Lung (tissue), 12 donors: ENCODE data around the gene PAPPA. TPM values are rescaled to one million over a fixed set of nuclear protein-coding genes. Genes with fewer than 3 reads are reported as not detected.

Experiments
- ATAC-seq: fragments of 200-7000 bp; cut with Tn5 transposase; one replicate; pipeline ENCODE4 v1.9.1; 2020; ENCODE audit warnings: moderate number of reproducible peaks; ENCODE audit not compliant: insufficient read depth, low FRiP score
- DNase-seq, 3 donors: peaks; one replicate each; pipeline ENCODE4 v3.0.0-alpha.2; 2013 to 2017
- H3K27ac ChIP-seq, 2 donors: one replicate each; pipeline ENCODE4 v1.5.1; 2013; ENCODE audit warnings: mild to moderate bottlenecking in 2 of 2, moderate library complexity in 2 of 2, control low read depth in 1 of 2, inconsistent platforms in 1 of 2, low read depth in 1 of 2, low read length in 1 of 2
- H3K27me3 ChIP-seq, 3 donors: one replicate each; pipeline ENCODE4 v1.5.1; 2013; ENCODE audit warnings: low read length in 2 of 3; ENCODE audit not compliant: control insufficient read depth in 3 of 3, insufficient read depth in 3 of 3
- H3K36me3 ChIP-seq, 4 donors: one replicate each; pipeline ENCODE4 v1.5.1; 2013; ENCODE audit warnings: low read length in 4 of 4, mild to moderate bottlenecking in 1 of 4, moderate library complexity in 1 of 4; ENCODE audit not compliant: control insufficient read depth in 4 of 4, insufficient read depth in 4 of 4
- H3K4me1 ChIP-seq, 5 donors: one replicate each; pipeline ENCODE4 v1.5.1; 2013; ENCODE audit warnings: low read length in 5 of 5, mild to moderate bottlenecking in 2 of 5, moderate library complexity in 1 of 5; ENCODE audit not compliant: control insufficient read depth in 5 of 5, insufficient read depth in 5 of 5
- H3K4me3 ChIP-seq: one replicate; pipeline ENCODE4 v1.5.1; 2013; ENCODE audit warnings: mild to moderate bottlenecking, control low read depth, moderate library complexity
- H3K9ac ChIP-seq, 2 donors: one replicate each; pipeline ENCODE4 v1.5.1; 2013; ENCODE audit warnings: low read length in 2 of 2, control low read depth in 1 of 2; ENCODE audit not compliant: insufficient read depth in 1 of 2
- H3K9me3 ChIP-seq, 4 donors: one replicate each; pipeline ENCODE4 v1.5.1; 2013; ENCODE audit warnings: low read length in 3 of 4, mild to moderate bottlenecking in 1 of 4, moderate library complexity in 1 of 4; ENCODE audit not compliant: control insufficient read depth in 4 of 4, insufficient read depth in 3 of 4
- WGBS, 2 donors: extraction: QIAGEN DNeasy Blood & Tissue Kit; methylation state at CpG; one replicate each; pipeline ENCODE4 v1.1.7; 2013; 5-methylcytosine and 5-hydroxymethylcytosine counted together
- polyA plus RNA-seq, 2 donors: library from polyadenylated mRNA; stranded (reverse); fragments of 200-250 nt; gene quantifications; one replicate each; pipeline ENCODE4 v1.2.1, GENCODE V29; 2013
- total RNA-seq, 2 donors: library from RNA; depleted of rRNA in 1 of 2; stranded (reverse); fragments of >200 nt in 1 of 2; gene quantifications; one replicate each; pipeline ENCODE4 v1.2.1, GENCODE V29; 2014 to 2021
- TF ChIP-seq, protein P1 (sequence below): IDR thresholded peaks from 2 replicates; pipeline ENCODE4 v1.5.1; 2012; ENCODE audit warnings: mild to moderate bottlenecking; ENCODE audit errors: control extremely low read depth, extremely low read depth
- donor health status: control.
- donor health status: control.
- donor health status: Bipolar disorder and iron deficiency.
- donor health status: healthy.
- donor health status: DM: yes; HTN: yes; CAD: no.

The PAPPA gene
- total and polyA plus RNA-seq, 4 donors: 0.45 to 6.7 (median 3.6) TPM

DNA sequence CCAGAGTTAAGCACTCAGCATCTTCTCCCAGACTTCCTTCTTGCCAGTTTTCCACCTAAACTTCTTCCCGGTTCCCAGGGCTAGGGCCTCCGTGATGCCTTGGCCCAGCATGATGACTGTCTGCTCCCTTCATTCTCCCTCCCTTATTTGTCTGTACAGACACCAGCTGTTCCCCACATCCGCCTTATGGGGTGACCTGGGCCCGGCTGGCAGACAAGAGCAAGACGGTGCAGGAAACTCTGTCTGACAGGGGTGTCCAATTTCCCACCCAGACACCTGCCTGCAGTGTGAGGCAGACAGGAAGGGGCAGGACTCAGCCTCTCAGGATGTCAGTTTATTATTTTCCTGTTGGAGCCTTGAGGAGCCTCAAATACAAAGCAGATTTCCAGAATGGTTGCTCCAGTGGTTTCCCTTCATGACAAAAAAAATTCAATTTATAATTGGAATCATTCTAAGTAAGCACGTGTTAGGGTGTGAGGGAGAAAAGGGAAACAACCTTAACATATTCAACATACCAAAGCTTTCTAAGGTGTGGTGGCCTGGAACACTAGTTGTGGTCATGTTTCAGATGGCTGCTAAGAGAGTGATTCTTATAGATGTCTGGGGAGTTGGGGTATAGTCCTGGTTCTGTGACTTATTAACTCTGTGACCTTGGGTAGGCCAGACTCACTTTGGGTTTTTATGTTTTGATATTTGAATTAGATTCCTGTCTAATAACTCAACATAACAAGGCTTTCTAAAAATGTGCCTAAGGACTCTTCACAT lies 234.5 kb downstream of the PAPPA start:
- ATAC-seq: no peak
- H3K4me3 ChIP-seq: no peak overlapping the region

DNA sequence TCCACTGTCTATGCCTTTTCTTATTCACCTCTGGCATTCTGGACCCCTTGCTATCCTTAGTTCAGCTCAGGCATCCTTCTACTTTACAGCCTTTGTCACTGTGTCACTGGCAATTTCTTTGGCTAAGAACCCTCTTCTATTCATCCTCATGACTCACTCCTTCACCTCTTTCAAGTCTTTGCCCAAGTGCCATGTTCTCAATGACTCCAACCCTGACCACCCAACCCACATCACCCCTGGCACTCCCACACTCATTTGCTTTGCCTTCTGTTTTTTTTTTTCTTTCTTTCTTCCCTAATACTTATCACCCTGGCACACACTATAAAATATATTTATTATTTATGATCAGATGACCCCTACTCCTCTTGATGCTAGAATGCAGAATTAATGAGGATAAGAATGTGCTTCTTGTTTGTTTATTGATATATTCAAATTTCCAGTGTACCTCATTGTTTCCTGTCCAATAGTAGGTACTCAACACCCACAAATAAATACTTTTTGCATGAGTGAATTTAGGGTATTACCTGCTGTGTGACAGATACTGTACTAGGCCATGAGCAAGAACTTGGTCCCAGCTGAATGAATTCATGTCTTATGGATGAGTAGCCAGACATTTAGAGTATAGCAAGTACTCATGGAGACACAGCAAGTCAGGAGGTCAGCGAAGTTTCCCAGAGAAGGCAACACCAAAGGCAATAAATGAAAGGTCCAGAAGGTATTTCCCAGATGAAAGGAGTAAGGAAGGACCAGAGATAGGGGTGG lies 236.1 kb downstream of the PAPPA start:
- 84 to 90% methylated on average over 1 of the region's 1 CpG for WGBS, 2 donors
- ATAC-seq: no peak
- no peak overlapping the region for H3K27ac ChIP-seq

More for the DNA sequence above, 234.5 kb downstream of the PAPPA start:
- H3K9me3 ChIP-seq: peaks cover 0 to 2% (median 0%) of the 10 kb centered on the region in 4 donors
- H3K27me3 ChIP-seq: no peaks in the 10 kb centered on the region
- no peak overlapping the region for H3K9ac ChIP-seq
- no peak for DNase-seq
- WGBS, 2 donors: 56 to 57% methylated on average over 6 of the region's 6 CpGs
- TF ChIP-seq, protein P1, sequence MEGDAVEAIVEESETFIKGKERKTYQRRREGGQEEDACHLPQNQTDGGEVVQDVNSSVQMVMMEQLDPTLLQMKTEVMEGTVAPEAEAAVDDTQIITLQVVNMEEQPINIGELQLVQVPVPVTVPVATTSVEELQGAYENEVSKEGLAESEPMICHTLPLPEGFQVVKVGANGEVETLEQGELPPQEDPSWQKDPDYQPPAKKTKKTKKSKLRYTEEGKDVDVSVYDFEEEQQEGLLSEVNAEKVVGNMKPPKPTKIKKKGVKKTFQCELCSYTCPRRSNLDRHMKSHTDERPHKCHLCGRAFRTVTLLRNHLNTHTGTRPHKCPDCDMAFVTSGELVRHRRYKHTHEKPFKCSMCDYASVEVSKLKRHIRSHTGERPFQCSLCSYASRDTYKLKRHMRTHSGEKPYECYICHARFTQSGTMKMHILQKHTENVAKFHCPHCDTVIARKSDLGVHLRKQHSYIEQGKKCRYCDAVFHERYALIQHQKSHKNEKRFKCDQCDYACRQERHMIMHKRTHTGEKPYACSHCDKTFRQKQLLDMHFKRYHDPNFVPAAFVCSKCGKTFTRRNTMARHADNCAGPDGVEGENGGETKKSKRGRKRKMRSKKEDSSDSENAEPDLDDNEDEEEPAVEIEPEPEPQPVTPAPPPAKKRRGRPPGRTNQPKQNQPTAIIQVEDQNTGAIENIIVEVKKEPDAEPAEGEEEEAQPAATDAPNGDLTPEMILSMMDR: no peak
- H3K27ac ChIP-seq: no peak overlapping the region
- H3K4me1 ChIP-seq: peaks cover 0 to 10% (median 6%) of the 10 kb centered on the region in 5 donors
- peaks cover 0 to 2% (median 0%) of the 10 kb centered on the region in 4 donors for H3K36me3 ChIP-seq

DNA sequence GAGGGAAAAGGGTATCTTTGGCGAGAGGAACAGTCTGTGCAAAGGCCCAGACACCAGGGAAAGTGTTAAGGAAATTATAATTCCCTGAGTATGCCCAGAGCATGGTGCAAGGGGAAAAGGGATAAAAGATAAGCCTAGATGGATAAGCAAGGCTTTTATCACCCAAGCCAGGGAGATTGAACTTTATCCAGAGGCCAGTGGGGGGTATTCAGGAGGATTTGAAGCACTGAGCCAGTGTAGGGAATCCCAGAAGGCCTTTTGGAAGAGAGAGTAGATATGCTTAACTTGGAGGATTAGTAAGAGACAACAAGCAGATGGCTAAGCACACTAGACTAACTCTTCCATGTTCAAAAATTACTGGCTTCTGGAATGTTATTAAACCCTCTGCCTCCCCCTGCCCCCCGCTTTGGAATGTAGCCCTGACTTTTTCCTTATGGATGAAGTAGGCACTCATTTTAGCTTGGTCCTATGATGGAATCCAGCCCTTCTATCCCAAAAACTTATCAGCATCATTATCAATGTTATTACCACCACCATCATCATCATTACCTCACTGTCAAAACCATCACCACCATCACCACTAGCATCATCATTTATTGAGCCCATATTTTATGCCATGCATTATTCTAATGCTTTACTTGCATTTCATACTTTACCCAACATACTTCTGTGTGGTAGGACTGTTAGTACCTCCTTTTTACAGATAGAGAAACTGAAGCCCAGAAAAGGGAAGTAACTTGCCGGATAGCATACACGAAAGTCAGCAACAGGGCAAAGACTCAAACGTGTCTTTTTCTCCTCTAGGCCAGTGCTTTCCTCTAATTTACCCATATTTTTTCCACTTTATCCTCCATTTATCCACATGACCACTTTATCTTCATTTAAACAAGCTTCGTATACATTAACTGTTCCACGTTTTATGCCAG lies 237.0 kb downstream of the PAPPA start:
- H3K27me3 ChIP-seq: no peaks in the 10 kb centered on the region
- DNase-seq (no peak), ATAC-seq (no peak)
- H3K4me1 ChIP-seq: no peaks in the 10 kb centered on the region
- no peak overlapping the region for H3K4me3 ChIP-seq
- H3K36me3 ChIP-seq: peaks cover 0 to 2% (median 0%) of the 10 kb centered on the region in 4 donors
- WGBS, 2 donors: 57 to 77% methylated on average over 7 of the region's 7 CpGs
- H3K9me3 ChIP-seq: peaks cover 0 to 2% (median 0%) of the 10 kb centered on the region in 4 donors
- H3K9ac ChIP-seq: no peak overlapping the region
- TF ChIP-seq, protein P1: no peak
- no peak overlapping the region for H3K27ac ChIP-seq

More for the DNA sequence above, 236.1 kb downstream of the PAPPA start:
- Histone ChIP-seq H3K9ac (no peak overlapping the region), H3K4me1 (no peaks in the 10 kb centered on the region), H3K4me3 (no peak overlapping the region), H3K9me3 (peaks cover 0 to 2% (median 0%) of the 10 kb centered on the region in 4 donors), H3K27me3 (no peaks in the 10 kb centered on the region), H3K36me3 (peaks cover 0 to 2% (median 0%) of the 10 kb centered on the region in 4 donors)
- DNase-seq: no peak
- TF ChIP-seq, protein P1: no peak
